Gastrocnemius medialis (tissue), 4 donors: ENCODE data around the gene PITX3. TPM values are rescaled to one million over a fixed set of nuclear protein-coding genes. Genes with fewer than 3 reads are reported as not detected.

ENCODE experiments used
- ATAC-seq, 2 donors: fragments of 150-250 bp; one replicate each; pipeline ENCODE4 v1.9.1; 2016
- DNase-seq, 2 donors: peaks; one replicate each; pipeline ENCODE4 v3.0.0-alpha.2; 2019
- H3K27ac ChIP-seq, 4 donors: fragments of 200-600 bp; sonication (generic); 1 replicate in 1 of 4; 2 replicates in 3 of 4; pipeline ENCODE4 v1.5.1; 2016 to 2018; ENCODE audit warnings: mild to moderate bottlenecking in 2 of 4, moderate library complexity in 1 of 4
- H3K27me3 ChIP-seq, 3 donors: fragments of 200-600 bp; sonication (generic) in 2 of 3; 1 replicate in 1 of 3; 2 replicates in 2 of 3; pipeline versions ENCODE4 v1.5.1 to v1.6.0; 2016 to 2019; ENCODE audit warnings: mild to moderate bottlenecking in 1 of 3, moderate library complexity in 1 of 3
- H3K36me3 ChIP-seq, 2 donors: fragments of 200-600 bp; sonication (generic) in 1 of 2; one replicate each; pipeline ENCODE4 v1.5.1; 2017 to 2018
- H3K4me1 ChIP-seq, 2 donors: fragments of 200-600 bp; sonication (generic) in 1 of 2; one replicate each; pipeline ENCODE4 v1.5.1; 2016 to 2017; ENCODE audit warnings: mild to moderate bottlenecking in 2 of 2
- H3K4me3 ChIP-seq, 4 donors: fragments of 200-600 bp; sonication (generic) in 3 of 4; 1 replicate in 1 of 4; 2 replicates in 3 of 4; pipeline ENCODE4 v1.5.1; 2016 to 2019; ENCODE audit warnings: mild to moderate bottlenecking in 2 of 4
- H3K9me3 ChIP-seq, 3 donors: fragments of 200-600 bp; sonication (generic) in 2 of 3; 1 replicate in 1 of 3; 2 replicates in 2 of 3; pipeline ENCODE4 v1.5.1; 2016 to 2019
- POLR2A ChIP-seq, 2 donors: fragments of 450-650 bp; IDR thresholded peaks; one replicate each; pipeline ENCODE4 v1.6.1; 2017; ENCODE audit warnings: antibody characterized with exemption in 2 of 2, mild to moderate bottlenecking in 2 of 2, moderate library complexity in 2 of 2
- in situ Hi-C, 4 donors: fragments of 200-750 bp; cut with MboI; loops; one replicate each; pipeline versions ENCODE4 v1.15.0 to v1.8.0; 2017; ENCODE audit warnings: low sequenced_read_pairs in 4 of 4
- intact Hi-C: fragments of 100-400 bp; cut with DNase I; formaldehyde crosslinking; loops from one replicate; pipeline ENCODE4 v1.15.1; 2023; ENCODE audit warnings: low total_unique reads
- total RNA-seq, 4 donors: library from RNA; depleted of rRNA; stranded (reverse); fragments of >200 nt; gene quantifications; one replicate each; pipeline versions ENCODE4 v1.1.0 to v1.2.3, GENCODE V29; 2016
- TF ChIP-seq, protein P1 (sequence below), 5 experiments: fragments of 450-650 bp in 3 of 5; fragments of 200-600 bp in 2 of 5; sonication (generic) in 2 of 5; IDR thresholded peaks in 4 of 5; conservative IDR thresholded peaks in 1 of 5; 1 replicate in 4 of 5; 2 replicates in 1 of 5; pipeline ENCODE4 v1.5.1; 2016 to 2019; ENCODE audit warnings: antibody characterized with exemption in 5 of 5, mild to moderate bottlenecking in 3 of 5, moderate library complexity in 3 of 5

PITX3 gene
- total RNA-seq, 4 donors from 2014 or later: 4.2 to 8.9 (median 6.5) TPM

DNA sequence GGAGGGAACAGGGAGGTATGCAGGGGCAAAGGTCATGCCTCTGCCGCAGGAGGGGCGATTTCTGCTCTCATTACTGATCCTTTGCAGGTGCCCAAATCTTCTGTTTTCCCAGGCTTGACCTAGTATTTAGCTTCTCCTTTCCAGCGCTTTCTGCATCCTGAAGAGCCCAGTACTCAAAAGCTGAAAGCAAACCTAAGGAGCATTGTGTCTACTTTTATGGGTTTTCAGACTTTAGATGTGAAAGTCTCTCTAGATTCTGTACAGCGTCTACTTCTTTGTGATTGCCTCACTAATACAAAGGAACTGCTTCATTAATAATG is 4.6 kb upstream of the PITX3 start:
- Histone ChIP-seq H3K36me3 (no peaks in the 10 kb centered on the region), H3K27me3 (no peaks in the 10 kb centered on the region), H3K4me1 (peaks cover 52 to 57% of the 10 kb centered on the region in 2 donors), H3K4me3 (peak overlapping the region; percentile 74 to 96 (median 86)), H3K9me3 (no peaks in the 10 kb centered on the region), H3K27ac (peak overlapping the region; percentile 91 to 98 (median 93))
- DNase-seq: no peak
- intact Hi-C loops (loop anchor here (5.0 kb wide), 1 partner anchor 81 kb away; no protein-coding TSS in a partner anchor), in situ Hi-C loops (no loop called here)
- no peak for TF ChIP-seq POLR2A (IDR thresholded peaks at IDR 0.05)
- TF ChIP-seq, protein P1, sequence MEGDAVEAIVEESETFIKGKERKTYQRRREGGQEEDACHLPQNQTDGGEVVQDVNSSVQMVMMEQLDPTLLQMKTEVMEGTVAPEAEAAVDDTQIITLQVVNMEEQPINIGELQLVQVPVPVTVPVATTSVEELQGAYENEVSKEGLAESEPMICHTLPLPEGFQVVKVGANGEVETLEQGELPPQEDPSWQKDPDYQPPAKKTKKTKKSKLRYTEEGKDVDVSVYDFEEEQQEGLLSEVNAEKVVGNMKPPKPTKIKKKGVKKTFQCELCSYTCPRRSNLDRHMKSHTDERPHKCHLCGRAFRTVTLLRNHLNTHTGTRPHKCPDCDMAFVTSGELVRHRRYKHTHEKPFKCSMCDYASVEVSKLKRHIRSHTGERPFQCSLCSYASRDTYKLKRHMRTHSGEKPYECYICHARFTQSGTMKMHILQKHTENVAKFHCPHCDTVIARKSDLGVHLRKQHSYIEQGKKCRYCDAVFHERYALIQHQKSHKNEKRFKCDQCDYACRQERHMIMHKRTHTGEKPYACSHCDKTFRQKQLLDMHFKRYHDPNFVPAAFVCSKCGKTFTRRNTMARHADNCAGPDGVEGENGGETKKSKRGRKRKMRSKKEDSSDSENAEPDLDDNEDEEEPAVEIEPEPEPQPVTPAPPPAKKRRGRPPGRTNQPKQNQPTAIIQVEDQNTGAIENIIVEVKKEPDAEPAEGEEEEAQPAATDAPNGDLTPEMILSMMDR (IDR thresholded peaks at IDR 0.05 in 4 of 5, conservative IDR thresholded peaks at IDR 0.05 in 1 of 5): no peak
- ATAC-seq: peak; percentile 3 to 8

- DNase-seq: peak; percentile 92 to 96
- peaks cover 50 to 51% of the 10 kb centered on the region in 2 donors for H3K4me1 ChIP-seq
Observed at GRCh38 chr10:102245082-102245931, 4.0 kb upstream of the PITX3 start, which contains the start of gene GBF1. Gene GBF1, plus strand, starts transcription at chr10:102245532. Its CDS starts 13,407 bp downstream, at chr10:102258939.

DNA sequence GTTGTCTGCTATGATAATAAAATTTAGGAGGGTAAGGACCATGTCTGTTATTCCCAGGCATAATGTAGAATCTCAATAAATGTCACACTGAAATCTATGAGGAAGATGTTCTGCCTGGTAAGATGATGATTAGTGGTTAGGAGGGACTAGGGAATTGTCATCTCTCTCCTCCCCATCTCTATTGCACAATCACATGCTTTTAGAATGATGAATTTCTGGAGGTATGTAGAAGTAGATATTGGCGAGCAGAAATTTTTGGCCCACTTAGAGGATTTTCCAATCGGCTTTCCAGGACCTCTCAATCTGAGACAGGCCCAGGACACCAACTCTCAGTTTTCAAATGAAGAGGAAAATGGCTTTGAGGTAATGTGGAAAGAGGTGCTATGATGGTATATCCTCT is 2.0 kb upstream of the PITX3 start:
- H3K4me1 ChIP-seq: peaks cover 56 to 57% of the 10 kb centered on the region in 2 donors
- intact Hi-C loops: loop anchor here (5.0 kb wide), 2 partner anchors 154 to 259 kb away; partner anchors contain the start of genes ACTR1A, NFKB2 and SUFU
- DNase-seq: no peak
- no peaks in the 10 kb centered on the region for H3K36me3 ChIP-seq
- H3K4me3 ChIP-seq: no peak overlapping the region
- TF ChIP-seq, protein P1 (IDR thresholded peaks at IDR 0.05 in 4 of 5, conservative IDR thresholded peaks at IDR 0.05 in 1 of 5): no peak
- no peak for TF ChIP-seq POLR2A (IDR thresholded peaks at IDR 0.05)
- ATAC-seq: no peak
- H3K27me3 ChIP-seq: no peaks in the 10 kb centered on the region
- in situ Hi-C loops: no loop called here
- no peaks in the 10 kb centered on the region for H3K9me3 ChIP-seq
- peak overlapping the region; percentile 43 to 89 (median 88) for H3K27ac ChIP-seq

More at GRCh38 chr10:102245082-102245931, 4.0 kb upstream of the PITX3 start, which contains the start of gene GBF1:
- Histone ChIP-seq H3K27ac (peak within 1 kb of the TSS; percentile 91 to 98 (median 93)), H3K4me3 (peak within 1 kb of the TSS; percentile 74 to 96 (median 86)), H3K9me3 (no peaks in the 10 kb centered on the region), H3K27me3 (no peaks in the 10 kb centered on the region), H3K36me3 (no peaks in the 10 kb centered on the region)
- TF ChIP-seq POLR2A (IDR thresholded peaks at IDR 0.05): peak; percentile 100
- TF ChIP-seq, protein P1 (IDR thresholded peaks at IDR 0.05 in 4 of 5, conservative IDR thresholded peaks at IDR 0.05 in 1 of 5): no peak
- intact Hi-C loops (loop anchor here (5.0 kb wide), 1 partner anchor 82 kb away; no protein-coding TSS in a partner anchor), in situ Hi-C loops (no loop called here)
- ATAC-seq: peak; percentile 83 to 87

GRCh38 chr10:102242118-102242485 is 790 bp upstream of the PITX3 start:
- no peak for ATAC-seq
- in situ Hi-C loops (no loop called here), intact Hi-C loops (loop anchor here (5.0 kb wide), 2 partner anchors 155 to 260 kb away; partner anchors contain the start of genes ACTR1A, NFKB2 and SUFU)
- H3K4me1 ChIP-seq: peaks cover 53 to 55% of the 10 kb centered on the region in 2 donors
- no peaks in the 10 kb centered on the region for H3K27me3 ChIP-seq
- TF ChIP-seq POLR2A (IDR thresholded peaks at IDR 0.05): no peak
- no peak for DNase-seq
- peak overlapping the region; percentile 71 to 80 (median 77) for H3K4me3 ChIP-seq
- no peaks in the 10 kb centered on the region for H3K9me3 ChIP-seq
- no peaks in the 10 kb centered on the region for H3K36me3 ChIP-seq
- H3K27ac ChIP-seq: peak overlapping the region; percentile 87 to 89 (median 88)

DNA sequence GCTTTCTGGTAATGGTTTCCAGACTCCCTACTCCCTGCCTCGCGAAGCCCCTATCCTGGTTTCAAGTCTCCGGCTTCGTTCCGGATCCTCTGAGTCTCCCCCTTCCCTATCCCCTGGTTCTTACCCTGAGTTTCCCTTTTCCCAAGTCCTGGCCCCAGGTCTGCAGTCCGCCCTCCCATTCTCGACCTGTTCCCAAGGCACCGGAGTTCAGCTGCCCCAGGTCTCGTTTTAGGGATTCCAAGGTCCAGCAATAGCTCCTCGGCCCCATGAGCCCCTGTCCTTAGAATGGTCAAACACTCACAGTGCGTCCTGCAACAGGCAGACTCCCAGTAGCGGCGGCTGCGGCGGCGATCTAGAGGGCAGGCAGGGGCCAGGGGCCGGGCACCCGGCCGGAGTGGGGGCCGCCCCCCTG is 274 bp downstream of the PITX3 start:
- Histone ChIP-seq H3K36me3 (no peaks in the 10 kb centered on the region), H3K4me3 (peak overlapping the region; percentile 71 to 80 (median 77)), H3K27ac (peak overlapping the region; percentile 87 to 89 (median 88)), H3K27me3 (no peaks in the 10 kb centered on the region), H3K9me3 (no peaks in the 10 kb centered on the region), H3K4me1 (peaks cover 48 to 55% of the 10 kb centered on the region in 2 donors)
- peak; percentile 7 to 23 for ATAC-seq
- DNase-seq: no peak
- in situ Hi-C loops: no loop called here
- intact Hi-C loops: loop anchor here (5.0 kb wide), 2 partner anchors 156 to 261 kb away; partner anchors contain the start of genes ACTR1A, NFKB2 and SUFU
- no peak for TF ChIP-seq POLR2A (IDR thresholded peaks at IDR 0.05)
- TF ChIP-seq, protein P1 (IDR thresholded peaks at IDR 0.05 in 4 of 5, conservative IDR thresholded peaks at IDR 0.05 in 1 of 5): no peak
